Measurements from ENCODE around the gene ALKBH4. TPM values are rescaled to one million over a fixed set of nuclear protein-coding genes. Genes with fewer than 3 reads are reported as not detected.

Gene ALKBH4
- total RNA-seq, 1 experiment from 2014 or later = 31.0 TPM

- H3K9me2 ChIP-seq (replicated peaks; ENCODE audit: low read length) = no peaks in the 10 kb centered on the region
- TF ChIP-seq EZH2phosphoT487 (IDR thresholded peaks at IDR 0.05; ENCODE audit: borderline replicate concordance, low read length) = no peak
- TF ChIP-seq EZH2 (IDR thresholded peaks at IDR 0.05; ENCODE audit: low read length, unreplicated experiment) = no peak
- TF ChIP-seq CTCF (conservative IDR thresholded peaks at IDR 0.05; ENCODE audit: low read depth, low read length) = no peak
- H3K4me1 ChIP-seq (ENCODE audit: insufficient read depth, low read length) = no peaks in the 10 kb centered on the region
- no peaks in the 10 kb centered on the region for H3F3A ChIP-seq (ENCODE audit: low read length, unreplicated experiment)
- no peaks in the 10 kb centered on the region for H3K9me3 ChIP-seq (ENCODE audit: low read length)
- no TSS peak for BruUV-seq (replicated peaks)
- no peak overlapping the region for H3K4me2 ChIP-seq (ENCODE audit: low read length)
- H2AFZ ChIP-seq (ENCODE audit: low read length) = no peak overlapping the region
- POLR2A ChIA-PET (ENCODE audit: unreplicated experiment) = no interaction called here
- H3K79me2 ChIP-seq (ENCODE audit: low read length) = no peaks in the 10 kb centered on the region
- no peak overlapping the region for H3K4me3 ChIP-seq (ENCODE audit: low read length)
- no peak overlapping the region for H3K9ac ChIP-seq (ENCODE audit: low read length)
- H3K27ac ChIP-seq (ENCODE audit: low read length) = no peak overlapping the region
- H4K20me1 ChIP-seq (ENCODE audit: low read length) = no peaks in the 10 kb centered on the region
- intact Hi-C loops (cut with micrococcal nuclease) = no loop called here
- H3K36me3 ChIP-seq (ENCODE audit: low read depth, low read length) = no peaks in the 10 kb centered on the region; the same call in 1 of the 2 replicates
- ATAC-seq (no peak), DNase-seq (no peak)
- CTCF ChIA-PET = no interaction called here
- no peaks in the 10 kb centered on the region for H3K27me3 ChIP-seq (ENCODE audit: low read length)
Measured at GRCh38 chr7:102473271-102473991, 8.8 kb upstream of the ALKBH4 start.

- POLR2A ChIA-PET (ENCODE audit: unreplicated experiment) = interaction anchor here (0.6 kb wide), 1 partner anchor 102 kb away, joined by 9 read pairs; no protein-coding TSS in a partner anchor
- Histone ChIP-seq H3K4me2 (ENCODE audit: low read length) (no peak overlapping the region), H3K36me3 (ENCODE audit: low read depth, low read length) (no peaks in the 10 kb centered on the region; the same call in 1 of the 2 replicates), H3K27me3 (ENCODE audit: low read length) (no peaks in the 10 kb centered on the region), H3K27ac (ENCODE audit: low read length) (no peak overlapping the region), H3F3A (ENCODE audit: low read length, unreplicated experiment) (no peaks in the 10 kb centered on the region), H2AFZ (ENCODE audit: low read length) (no peak overlapping the region), H3K4me3 (ENCODE audit: low read length) (no peak overlapping the region), H3K9ac (ENCODE audit: low read length) (no peak overlapping the region), H3K4me1 (ENCODE audit: insufficient read depth, low read length) (no peaks in the 10 kb centered on the region), H3K9me2 (replicated peaks; ENCODE audit: low read length) (no peaks in the 10 kb centered on the region), H3K9me3 (ENCODE audit: low read length) (no peaks in the 10 kb centered on the region), H3K79me2 (ENCODE audit: low read length) (no peaks in the 10 kb centered on the region), H4K20me1 (ENCODE audit: low read length) (no peaks in the 10 kb centered on the region)
- TSS peak; percentile 12 for BruUV-seq (replicated peaks)
- CTCF ChIA-PET = no interaction called here
- ATAC-seq (no peak; the same call in 1 of the 2 replicates), DNase-seq (no peak)
- TF ChIP-seq EZH2phosphoT487 (IDR thresholded peaks at IDR 0.05; ENCODE audit: borderline replicate concordance, low read length) = no peak
- no peak for TF ChIP-seq EZH2 (IDR thresholded peaks at IDR 0.05; ENCODE audit: low read length, unreplicated experiment)
- no peak for TF ChIP-seq CTCF (conservative IDR thresholded peaks at IDR 0.05; ENCODE audit: low read depth, low read length)
- intact Hi-C loops (cut with micrococcal nuclease) = no loop called here
Measured at GRCh38 chr7:102472126-102473041, 7.7 kb upstream of the ALKBH4 start.
